ENCODE results near the gene CDSN.
"Not testable (repeated sequence)": the region's sequence is repeated elsewhere in the genome, so short reads cannot be mapped to it uniquely, and the experiment has no call there.

The CDSN gene

GRCh38 chr6:31120151-31120915 is at the start of gene CDSN:
Gene CDSN (minus strand): TSS chr6:31120446. CDS start chr6:31120419, 27 bp downstream.
- no peak within 1 kb of the TSS for H3K27ac ChIP-seq
- no peak for DNase-seq (ENCODE audit: low read depth, low spot score)

- no peak for DNase-seq (ENCODE audit: low read depth, low spot score)
- no peak overlapping the region for H3K27ac ChIP-seq
Observed at GRCh38 chr6:31169123-31169857, 49.0 kb upstream of the CDSN start.

- H3K27ac ChIP-seq, result no peak overlapping the region
- no peak for DNase-seq (ENCODE audit: low read depth, low spot score)
Observed at GRCh38 chr6:31168606-31169005, 48.4 kb upstream of the CDSN start.

- no peak for DNase-seq (ENCODE audit: low read depth, low spot score)
- H3K27ac ChIP-seq, result no peak overlapping the region
Observed at GRCh38 chr6:31165986-31166385, 45.7 kb upstream of the CDSN start.

- H3K27ac ChIP-seq; DNase-seq (ENCODE audit: low read depth, low spot score): not testable (repeated sequence)
Observed at GRCh38 chr6:31165064-31165832, 45.0 kb upstream of the CDSN start.

- not testable (repeated sequence) for DNase-seq (ENCODE audit: low read depth, low spot score); H3K27ac ChIP-seq
Observed at GRCh38 chr6:31164475-31165063, 44.3 kb upstream of the CDSN start.

GRCh38 chr6:31163922-31164321 is 43.7 kb upstream of the CDSN start:
- DNase-seq (ENCODE audit: low read depth, low spot score), result no peak
- no peak overlapping the region for H3K27ac ChIP-seq

GRCh38 chr6:31162463-31163165 is 42.4 kb upstream of the CDSN start:
- H3K27ac ChIP-seq, result no peak overlapping the region
- DNase-seq (ENCODE audit: low read depth, low spot score), result no peak

GRCh38 chr6:31161216-31162126 is 41.2 kb upstream of the CDSN start:
- no peak overlapping the region for H3K27ac ChIP-seq
- no peak for DNase-seq (ENCODE audit: low read depth, low spot score)

- peak overlapping the region; percentile 13 for H3K27ac ChIP-seq
- no peak for DNase-seq (ENCODE audit: low read depth, low spot score)
Observed at GRCh38 chr6:31158863-31159855, 38.9 kb upstream of the CDSN start.

GRCh38 chr6:31158140-31158862 is 38.1 kb upstream of the CDSN start, which contains the start of gene TCF19:
Gene TCF19 (plus strand): TSS chr6:31158589. CDS start chr6:31159470, 881 bp downstream.
- H3K27ac ChIP-seq, result peak within 1 kb of the TSS; percentile 22
- peak; percentile 90 for DNase-seq (ENCODE audit: low read depth, low spot score)

GRCh38 chr6:31157513-31158139 is 37.4 kb upstream of the CDSN start, which contains the start of gene CCHCR1:
Gene CCHCR1 (minus strand): TSS chr6:31157802. CDS start chr6:31157600, 202 bp downstream.
- DNase-seq (ENCODE audit: low read depth, low spot score), result no peak
- peak within 1 kb of the TSS; percentile 22 for H3K27ac ChIP-seq

GRCh38 chr6:31156641-31157040 is 36.4 kb upstream of the CDSN start:
- H3K27ac ChIP-seq, result no peak overlapping the region
- DNase-seq (ENCODE audit: low read depth, low spot score), result no peak

GRCh38 chr6:31154436-31154835 is 34.2 kb upstream of the CDSN start:
- no peak for DNase-seq (ENCODE audit: low read depth, low spot score)
- no peak overlapping the region for H3K27ac ChIP-seq

- no peak for DNase-seq (ENCODE audit: low read depth, low spot score)
- H3K27ac ChIP-seq, result no peak overlapping the region
Observed at GRCh38 chr6:31152781-31153180, 32.5 kb upstream of the CDSN start.

- H3K27ac ChIP-seq, result no peak overlapping the region
- DNase-seq (ENCODE audit: low read depth, low spot score), result no peak
Observed at GRCh38 chr6:31149827-31150447, 29.7 kb upstream of the CDSN start.

All from epithelial cell of prostate (primary cell).